Fibroblast of lung (primary cell): Measurements from ENCODE around the gene OST4. TPM values are rescaled to one million over a fixed set of nuclear protein-coding genes. Genes with fewer than 3 reads are reported as not detected.
A peak's percentile ranks its signal among the peaks of the same experiment; 100 is the strongest.

Experiments used
- DNase-seq, 2 donors: peaks; one replicate each; pipeline versions ENCODE4 v3.0.0 to v3.0.0-alpha.2; 2010; ENCODE audit warnings: low read depth in 2 of 2
- H2AFZ ChIP-seq: 2 replicates; pipeline ENCODE4 v1.5.1; 2012; ENCODE audit warnings: low read length, control low read depth, inconsistent platforms
- H3K27ac ChIP-seq: 2 replicates; pipeline ENCODE4 v1.5.1; 2011; ENCODE audit warnings: low read length, control low read depth; ENCODE audit not compliant: insufficient read depth
- H3K27me3 ChIP-seq: 2 replicates; pipeline ENCODE4 v1.5.1; 2011; ENCODE audit warnings: mild to moderate bottlenecking, low read length; ENCODE audit not compliant: control insufficient read depth, insufficient read depth
- H3K36me3 ChIP-seq: 2 replicates; pipeline ENCODE4 v1.5.1; 2011; ENCODE audit warnings: low read length; ENCODE audit not compliant: control insufficient read depth, insufficient read depth
- H3K4me1 ChIP-seq: 2 replicates; pipeline ENCODE4 v1.5.1; 2011; ENCODE audit warnings: low read length; ENCODE audit not compliant: control insufficient read depth, insufficient read depth; ENCODE audit errors: extremely low read depth
- H3K4me2 ChIP-seq: 2 replicates; pipeline ENCODE4 v1.5.1; 2011; ENCODE audit warnings: low read length, control low read depth; ENCODE audit not compliant: insufficient read depth; ENCODE audit errors: extremely low read depth
- H3K4me3 ChIP-seq, 4 experiments: fragments of 200-600 bp in 1 of 4; sonication (generic) in 1 of 4; replicated peaks in 1 of 4; 2 replicates each; pipeline ENCODE4 v1.5.1; 2011 to 2016; ENCODE audit warnings: low read length in 4 of 4, low read depth in 3 of 4, mild to moderate bottlenecking in 3 of 4, control low read depth in 2 of 4, inconsistent platforms in 1 of 4, mixed read lengths in 1 of 4; ENCODE audit not compliant: insufficient read depth in 1 of 4; ENCODE audit errors: control extremely low read depth in 1 of 4
- H3K79me2 ChIP-seq: 2 replicates; pipeline ENCODE4 v1.5.1; 2012; ENCODE audit warnings: mild to moderate bottlenecking, low read length, inconsistent platforms; ENCODE audit not compliant: control insufficient read depth, insufficient read depth
- H3K9ac ChIP-seq: 2 replicates; pipeline ENCODE4 v1.5.1; 2011; ENCODE audit warnings: mild to moderate bottlenecking, low read length, control low read depth; ENCODE audit not compliant: insufficient read depth
- H3K9me3 ChIP-seq: 2 replicates; pipeline ENCODE4 v1.5.1; 2012; ENCODE audit warnings: low read depth, low read length; ENCODE audit not compliant: control insufficient read depth, insufficient read depth
- H4K20me1 ChIP-seq: 2 replicates; pipeline ENCODE4 v1.5.1; 2011; ENCODE audit warnings: low read length; ENCODE audit not compliant: control insufficient read depth, insufficient read depth; ENCODE audit errors: extremely low read depth
- EZH2 ChIP-seq: IDR thresholded peaks from 2 replicates; pipeline ENCODE4 v1.5.1; 2012; ENCODE audit warnings: low read length, control low read depth, mild to moderate bottlenecking; ENCODE audit errors: missing control alignments
- polyA plus RNA-seq, 2 donors: library from polyadenylated mRNA; depleted of rRNA in 1 of 2; stranded (reverse) in 1 of 2; unstranded in 1 of 2; fragments of >200 nt; gene quantifications; 2 replicates each; pipeline ENCODE4 v1.2.1, GENCODE V29; 2011 to 2012; ENCODE audit warnings: missing spikeins in 1 of 2
- total RNA-seq: library from RNA; depleted of rRNA; stranded (reverse); fragments of >200 nt; gene quantifications from 2 replicates; pipeline ENCODE4 v1.2.1, GENCODE V29; 2014
- TF ChIP-seq, protein P1 (sequence below), 2 donors: IDR thresholded peaks in 1 of 2; conservative IDR thresholded peaks in 1 of 2; 1 replicate in 1 of 2; 2 replicates in 1 of 2; pipeline ENCODE4 v1.5.1; 2011 to 2012; ENCODE audit warnings: low read length in 2 of 2, control low read depth in 1 of 2, inconsistent platforms in 1 of 2, low read depth in 1 of 2, mild to moderate bottlenecking in 1 of 2

Gene OST4
- total and polyA plus RNA-seq, 2 donors (not counting 1 experiment from before 2014, with no cell fraction given), result 479 to 1,054 TPM

GRCh38 chr2:27085062-27085672 is 13.7 kb upstream of the OST4 start:
- H3K4me2 ChIP-seq, result peak overlapping the region; percentile 70
- no peak overlapping the region for H3K27ac ChIP-seq
- H3K36me3 ChIP-seq, result peaks cover 18% of the 10 kb centered on the region
- no peak overlapping the region for H3K9ac ChIP-seq
- no peaks in the 10 kb centered on the region for H3K9me3 ChIP-seq
- H3K79me2 ChIP-seq, result peaks cover 12% of the 10 kb centered on the region
- no peaks in the 10 kb centered on the region for H3K27me3 ChIP-seq
- peaks cover 12% of the 10 kb centered on the region for H3K4me1 ChIP-seq
- TF ChIP-seq EZH2, result no peak
- TF ChIP-seq, protein P1, sequence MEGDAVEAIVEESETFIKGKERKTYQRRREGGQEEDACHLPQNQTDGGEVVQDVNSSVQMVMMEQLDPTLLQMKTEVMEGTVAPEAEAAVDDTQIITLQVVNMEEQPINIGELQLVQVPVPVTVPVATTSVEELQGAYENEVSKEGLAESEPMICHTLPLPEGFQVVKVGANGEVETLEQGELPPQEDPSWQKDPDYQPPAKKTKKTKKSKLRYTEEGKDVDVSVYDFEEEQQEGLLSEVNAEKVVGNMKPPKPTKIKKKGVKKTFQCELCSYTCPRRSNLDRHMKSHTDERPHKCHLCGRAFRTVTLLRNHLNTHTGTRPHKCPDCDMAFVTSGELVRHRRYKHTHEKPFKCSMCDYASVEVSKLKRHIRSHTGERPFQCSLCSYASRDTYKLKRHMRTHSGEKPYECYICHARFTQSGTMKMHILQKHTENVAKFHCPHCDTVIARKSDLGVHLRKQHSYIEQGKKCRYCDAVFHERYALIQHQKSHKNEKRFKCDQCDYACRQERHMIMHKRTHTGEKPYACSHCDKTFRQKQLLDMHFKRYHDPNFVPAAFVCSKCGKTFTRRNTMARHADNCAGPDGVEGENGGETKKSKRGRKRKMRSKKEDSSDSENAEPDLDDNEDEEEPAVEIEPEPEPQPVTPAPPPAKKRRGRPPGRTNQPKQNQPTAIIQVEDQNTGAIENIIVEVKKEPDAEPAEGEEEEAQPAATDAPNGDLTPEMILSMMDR (conservative IDR thresholded peaks at IDR 0.05 in 1 of 2, IDR thresholded peaks at IDR 0.05 in 1 of 2; ENCODE audit: low read depth in 1 of 2, low read length in 2 of 2), result no peak
- no peak overlapping the region for H2AFZ ChIP-seq
- no peak for DNase-seq
- H3K4me3 ChIP-seq, result peak overlapping the region in 1 of 4 experiments; percentile 54
- no peaks in the 10 kb centered on the region for H4K20me1 ChIP-seq

DNA sequence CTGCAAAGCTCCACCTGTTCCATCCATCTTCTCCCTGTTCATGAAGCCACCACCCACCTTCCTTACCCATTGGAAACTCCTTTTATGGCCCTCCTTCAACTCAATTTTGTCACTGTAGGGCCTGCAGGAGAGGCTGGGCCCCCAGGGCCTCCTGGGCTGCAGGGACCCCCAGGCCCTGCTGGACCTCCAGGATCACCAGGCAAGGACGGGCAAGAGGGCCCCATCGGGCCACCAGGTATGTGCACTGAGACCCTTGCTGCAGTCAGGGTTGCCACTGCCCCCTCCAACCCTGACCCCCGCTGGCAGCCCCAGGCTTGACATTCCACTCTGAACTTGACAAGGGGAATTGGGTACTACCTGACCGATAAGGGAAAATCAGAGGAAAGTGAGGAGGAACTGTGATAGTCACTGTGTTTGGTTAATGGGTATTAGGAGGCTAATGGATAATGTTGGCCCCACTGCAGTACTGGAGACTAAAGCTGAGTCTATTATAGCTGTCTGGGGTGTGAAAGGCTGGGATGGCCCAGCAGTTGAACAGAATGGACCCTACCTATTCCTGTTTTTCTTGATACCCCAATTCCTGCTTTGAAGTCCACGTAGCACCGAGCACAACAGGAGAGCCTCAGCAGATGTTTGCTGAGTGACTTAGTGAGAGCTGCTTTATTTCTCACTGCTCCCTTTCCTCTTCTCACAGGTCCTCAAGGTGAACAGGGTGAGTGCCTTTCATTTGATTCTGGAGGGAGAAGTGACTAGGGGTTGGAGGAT is 13.0 kb upstream of the OST4 start:
- Histone ChIP-seq H3K36me3 (peaks cover 18% of the 10 kb centered on the region), H3K4me2 (no peak overlapping the region), H3K27ac (no peak overlapping the region), H3K79me2 (peaks cover 19% of the 10 kb centered on the region), H4K20me1 (no peaks in the 10 kb centered on the region), H2AFZ (no peak overlapping the region), H3K9me3 (no peaks in the 10 kb centered on the region), H3K27me3 (no peaks in the 10 kb centered on the region), H3K9ac (no peak overlapping the region), H3K4me1 (peaks cover 13% of the 10 kb centered on the region), H3K4me3 (no peak overlapping the region)
- no peak for TF ChIP-seq EZH2
- TF ChIP-seq, protein P1 (conservative IDR thresholded peaks at IDR 0.05 in 1 of 2, IDR thresholded peaks at IDR 0.05 in 1 of 2; ENCODE audit: low read depth in 1 of 2, low read length in 2 of 2), result no peak
- DNase-seq, result no peak

DNA sequence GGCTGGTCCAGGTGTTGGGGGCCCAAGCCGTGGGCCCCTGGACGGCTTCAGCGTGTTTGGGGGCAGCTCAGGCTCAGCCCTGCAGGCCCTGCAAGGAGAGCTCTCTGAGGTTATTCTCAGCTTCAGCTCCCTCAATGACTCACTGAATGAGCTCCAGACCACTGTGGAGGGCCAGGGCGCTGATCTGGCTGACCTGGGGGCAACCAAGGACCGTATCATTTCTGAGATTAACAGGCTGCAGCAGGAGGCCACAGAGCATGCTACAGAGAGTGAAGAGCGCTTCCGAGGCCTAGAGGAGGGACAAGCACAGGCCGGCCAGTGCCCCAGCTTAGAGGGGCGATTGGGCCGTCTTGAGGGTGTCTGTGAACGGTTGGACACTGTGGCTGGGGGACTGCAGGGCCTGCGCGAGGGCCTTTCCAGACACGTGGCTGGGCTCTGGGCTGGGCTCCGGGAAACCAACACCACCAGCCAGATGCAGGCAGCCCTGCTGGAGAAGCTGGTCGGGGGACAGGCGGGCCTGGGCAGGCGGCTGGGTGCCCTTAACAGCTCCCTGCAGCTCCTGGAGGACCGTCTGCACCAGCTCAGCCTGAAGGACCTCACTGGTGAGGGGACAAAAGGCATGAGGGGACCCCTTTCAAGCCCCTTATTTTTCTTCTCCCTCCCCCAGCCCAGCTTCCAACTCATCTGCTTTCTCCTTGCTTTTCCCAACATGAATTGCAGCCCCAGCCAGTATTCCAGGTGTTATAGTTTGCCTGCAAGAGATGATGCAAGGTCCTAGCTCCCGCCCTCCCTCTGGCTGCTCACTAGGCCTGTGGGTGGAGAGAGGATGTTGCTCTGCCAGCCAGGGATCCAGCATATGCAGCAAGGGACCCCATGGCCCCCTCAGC is 12.2 kb upstream of the OST4 start:
- DNase-seq, result no peak
- no peak for TF ChIP-seq EZH2
- TF ChIP-seq, protein P1 (conservative IDR thresholded peaks at IDR 0.05 in 1 of 2, IDR thresholded peaks at IDR 0.05 in 1 of 2; ENCODE audit: low read depth in 1 of 2, low read length in 2 of 2), result no peak
- H3K4me1 ChIP-seq, result peaks cover 13% of the 10 kb centered on the region

More for the DNA sequence above, 12.2 kb upstream of the OST4 start:
- no peak overlapping the region for H3K4me2 ChIP-seq
- H4K20me1 ChIP-seq, result no peaks in the 10 kb centered on the region
- H3K9me3 ChIP-seq, result no peaks in the 10 kb centered on the region
- H3K79me2 ChIP-seq, result peaks cover 28% of the 10 kb centered on the region
- no peak overlapping the region for H2AFZ ChIP-seq
- no peaks in the 10 kb centered on the region for H3K27me3 ChIP-seq
- no peak overlapping the region for H3K9ac ChIP-seq
- no peak overlapping the region for H3K4me3 ChIP-seq
- peaks cover 18% of the 10 kb centered on the region for H3K36me3 ChIP-seq
- no peak overlapping the region for H3K27ac ChIP-seq
